HG03175 (cell line): ENCODE measurements around the gene PTPRN2.
"Not testable (repeated sequence)": the region's sequence is repeated elsewhere in the genome, so short reads cannot be mapped to it uniquely, and the experiment has no call there.

ENCODE experiments used
- ATAC-seq: cut with Tn5 transposase; IDR thresholded peaks from one replicate; pipeline ENCODE4 v1.9.1; 2021; ENCODE audit warnings: mild to moderate bottlenecking, moderate library complexity; ENCODE audit not compliant: unreplicated experiment

The PTPRN2 gene

DNA sequence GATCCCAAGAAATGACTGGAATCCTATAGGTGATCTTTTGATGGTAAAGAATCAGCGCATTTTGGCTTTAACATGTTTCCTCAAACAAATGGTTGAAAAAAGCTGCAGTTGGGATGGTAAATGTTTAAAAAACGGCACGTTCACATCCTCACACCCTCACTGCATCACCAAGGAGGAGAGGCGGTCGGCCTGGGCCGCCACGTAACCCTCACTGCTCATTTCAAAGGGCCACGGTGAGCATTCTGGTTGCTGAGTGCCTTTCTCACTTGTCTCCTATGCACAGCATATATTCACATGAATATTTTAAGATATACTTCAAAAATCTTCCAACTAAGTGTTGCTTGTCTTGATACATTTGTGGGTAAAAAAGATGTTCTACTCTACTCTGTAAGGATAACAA is 1017.7 kb downstream of the PTPRN2 start:
- ATAC-seq: no peak

DNA sequence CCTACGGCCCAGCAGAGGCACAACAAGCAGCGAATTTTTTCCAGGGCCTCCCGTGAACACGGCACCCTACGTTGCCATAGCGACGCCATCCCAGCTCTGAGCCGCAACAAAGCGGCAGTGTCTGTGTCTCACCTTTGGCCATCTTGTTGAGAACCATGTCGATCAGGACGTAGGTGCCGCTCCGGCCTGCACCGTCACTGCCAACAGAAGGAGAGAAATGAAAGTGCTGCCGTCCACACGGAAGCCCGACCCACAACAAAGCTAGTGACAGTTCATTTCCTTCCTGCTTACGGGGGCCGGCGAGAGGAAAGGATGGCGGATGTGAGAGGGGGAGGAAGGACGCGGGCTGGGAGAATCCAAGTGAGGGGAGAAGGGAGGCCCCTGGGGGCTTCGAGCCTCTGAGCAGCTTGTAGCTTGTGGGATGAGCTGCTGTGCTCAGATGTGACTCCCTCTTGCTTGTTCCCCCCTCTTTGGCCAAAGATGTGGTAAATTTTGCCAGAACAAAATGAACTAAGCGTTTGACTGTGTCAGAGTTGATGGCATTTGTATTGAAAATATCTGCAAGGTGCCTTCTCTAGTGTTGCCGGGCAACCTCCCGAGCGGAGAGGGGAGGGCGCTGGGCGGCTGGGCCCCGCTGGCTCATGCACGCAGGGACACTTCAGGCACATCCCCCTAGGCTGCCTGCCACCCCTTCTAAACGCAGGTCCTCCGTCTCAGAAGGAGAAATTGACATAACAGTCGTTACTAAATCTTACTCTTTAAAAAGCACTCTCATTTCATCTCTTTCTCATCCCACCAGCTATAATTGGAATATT is 1018.6 kb downstream of the PTPRN2 start:
- ATAC-seq: peak; percentile 86

DNA sequence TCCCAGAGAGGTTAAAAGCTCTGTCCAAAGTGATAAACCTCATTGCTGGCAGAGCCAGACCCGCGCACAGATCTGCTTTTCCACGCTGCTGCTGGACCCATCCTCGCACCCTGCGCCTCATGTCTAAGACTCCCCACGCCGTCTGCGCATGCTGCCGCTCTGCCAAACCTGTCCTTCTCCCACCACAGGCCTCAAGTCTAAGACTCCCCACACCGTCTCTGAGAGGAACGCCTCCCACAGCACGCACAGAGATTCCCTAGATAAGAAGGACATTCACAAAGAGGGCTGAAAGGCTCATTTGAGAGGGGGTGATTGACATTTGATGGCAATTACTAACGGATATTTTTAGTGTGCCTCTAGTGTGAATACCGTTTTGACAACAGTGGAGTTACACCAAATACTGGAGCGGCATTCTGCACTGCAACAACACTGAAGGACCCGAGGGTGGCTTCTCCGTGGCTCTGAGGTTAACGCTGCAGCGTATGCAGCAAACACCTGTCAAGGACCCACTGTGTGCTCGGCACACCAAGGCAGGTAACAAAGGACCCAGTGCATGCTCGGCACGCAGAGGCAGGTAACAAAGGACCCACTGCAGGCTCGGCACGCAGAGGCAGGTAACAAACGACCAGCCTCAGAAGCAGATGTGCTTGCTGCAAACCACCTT is 1019.4 kb downstream of the PTPRN2 start:
- peak; percentile 14 for ATAC-seq

DNA sequence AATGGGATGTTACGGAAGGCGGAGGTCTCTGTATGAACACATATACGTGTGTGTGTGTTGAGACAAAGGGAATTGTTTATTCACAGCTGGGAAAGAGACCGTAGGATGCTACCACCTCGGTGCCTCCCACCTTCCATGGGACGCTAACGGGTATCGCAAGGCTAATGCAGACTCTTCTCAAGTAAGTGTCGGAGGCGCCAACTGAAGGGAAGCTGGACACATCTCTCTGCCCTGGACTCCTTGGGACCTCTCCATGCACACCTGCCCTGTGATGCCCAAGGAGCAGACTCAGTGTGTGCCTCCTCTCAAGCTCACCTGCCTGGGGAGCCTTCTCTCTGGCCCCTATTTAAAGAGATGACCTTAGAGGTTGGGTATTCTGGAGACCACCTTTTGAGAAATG is 1020.0 kb downstream of the PTPRN2 start:
- no peak for ATAC-seq

DNA sequence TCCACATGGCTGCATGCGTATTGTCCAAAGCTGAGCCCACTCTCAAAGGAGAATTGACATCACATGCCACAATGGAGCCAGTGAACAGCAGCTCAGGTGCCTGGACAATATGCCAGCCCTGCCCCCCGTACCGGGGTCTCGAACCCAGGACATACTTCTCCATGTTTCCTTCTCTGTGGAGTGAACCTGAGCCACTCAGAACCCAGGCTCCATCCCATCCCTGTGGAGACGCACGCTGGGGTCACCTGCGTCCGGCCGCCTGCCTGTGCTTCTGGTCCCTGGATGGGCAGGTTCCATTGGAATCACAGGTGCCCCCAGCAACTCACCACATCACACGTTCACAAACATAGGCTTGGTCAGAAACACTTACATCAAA is 1021.0 kb downstream of the PTPRN2 start:
- no peak for ATAC-seq

DNA sequence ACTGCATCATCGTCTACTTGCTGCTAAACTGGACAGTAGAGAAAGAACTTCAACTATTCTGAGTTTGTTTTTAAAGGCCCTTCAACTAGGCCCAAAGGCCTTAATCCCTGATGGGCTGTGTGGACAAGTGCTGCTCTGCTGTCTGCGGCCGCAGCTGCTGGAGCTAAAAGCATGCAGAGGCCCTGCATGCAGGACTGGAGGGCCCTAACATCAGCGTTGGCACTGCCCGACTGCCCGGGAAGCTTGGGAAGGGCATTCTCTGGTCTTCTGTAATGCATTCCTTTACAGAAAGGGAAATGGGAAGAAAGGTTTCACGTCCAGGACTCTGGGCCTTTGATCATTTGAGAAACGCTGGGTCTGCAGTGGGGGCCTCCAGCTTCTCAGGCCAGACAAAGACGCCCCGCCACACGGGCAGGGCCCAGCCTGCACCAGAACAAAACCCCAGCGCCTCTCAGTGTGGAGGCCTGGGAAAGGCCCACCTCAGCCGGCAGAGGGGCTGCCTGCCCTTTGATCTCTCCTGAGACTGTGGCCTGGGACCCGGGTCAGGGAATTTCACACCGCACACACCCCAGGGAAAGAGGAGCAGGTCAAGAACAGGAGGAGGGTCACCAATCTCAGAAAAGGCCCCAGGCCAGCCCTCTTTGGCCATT is 1021.5 kb downstream of the PTPRN2 start:
- ATAC-seq: no peak

DNA sequence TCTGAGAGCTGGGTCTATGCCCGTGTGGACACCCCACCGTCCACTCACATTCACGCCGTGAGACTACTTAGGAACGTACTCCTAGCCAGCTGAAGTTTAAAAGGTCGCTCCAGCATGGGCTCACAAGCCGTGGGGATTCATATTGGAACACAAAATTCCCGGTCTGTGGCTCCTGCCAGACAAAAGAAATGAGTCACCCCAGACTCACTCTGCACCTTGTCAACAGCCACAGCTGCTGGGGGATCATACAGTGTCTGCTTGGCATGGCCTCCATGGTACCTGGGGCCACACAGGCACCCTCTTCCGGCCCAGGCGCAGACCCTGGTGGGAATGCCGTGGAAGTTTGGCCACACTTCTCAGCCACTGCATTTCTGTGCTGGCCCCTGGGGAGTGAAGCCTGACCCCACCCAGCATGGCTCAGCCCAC is 1022.4 kb downstream of the PTPRN2 start:
- ATAC-seq: no peak

DNA sequence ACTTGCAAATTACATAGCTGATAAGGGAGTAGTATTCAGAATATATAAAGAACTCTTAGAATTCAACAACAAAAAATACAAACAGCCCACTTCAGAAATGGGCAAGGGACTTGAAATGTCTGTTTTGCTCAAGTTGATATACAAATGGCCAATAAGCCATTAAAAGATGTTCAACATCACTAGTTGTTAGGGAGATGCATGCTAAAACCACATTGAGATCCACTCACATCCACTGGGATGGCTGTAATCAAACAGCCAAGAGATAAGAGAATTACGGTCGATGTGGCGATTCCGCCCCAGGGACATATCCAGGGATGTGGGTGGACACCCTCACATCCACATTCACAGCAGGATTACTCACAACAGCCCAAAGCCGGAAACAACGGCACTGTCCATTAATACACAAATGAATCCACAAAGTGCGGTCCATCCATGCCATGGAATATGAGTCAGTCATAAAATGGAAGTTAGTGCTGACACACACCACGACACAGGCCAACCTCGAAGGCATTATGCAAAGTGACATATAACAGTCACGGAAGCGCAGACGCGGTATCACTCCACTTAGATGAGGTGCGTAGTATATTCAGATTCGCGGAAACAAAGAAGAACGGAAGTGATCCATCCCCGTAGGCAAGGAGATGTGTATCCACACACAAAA is 1023.0 kb downstream of the PTPRN2 start:
- ATAC-seq: no peak

DNA sequence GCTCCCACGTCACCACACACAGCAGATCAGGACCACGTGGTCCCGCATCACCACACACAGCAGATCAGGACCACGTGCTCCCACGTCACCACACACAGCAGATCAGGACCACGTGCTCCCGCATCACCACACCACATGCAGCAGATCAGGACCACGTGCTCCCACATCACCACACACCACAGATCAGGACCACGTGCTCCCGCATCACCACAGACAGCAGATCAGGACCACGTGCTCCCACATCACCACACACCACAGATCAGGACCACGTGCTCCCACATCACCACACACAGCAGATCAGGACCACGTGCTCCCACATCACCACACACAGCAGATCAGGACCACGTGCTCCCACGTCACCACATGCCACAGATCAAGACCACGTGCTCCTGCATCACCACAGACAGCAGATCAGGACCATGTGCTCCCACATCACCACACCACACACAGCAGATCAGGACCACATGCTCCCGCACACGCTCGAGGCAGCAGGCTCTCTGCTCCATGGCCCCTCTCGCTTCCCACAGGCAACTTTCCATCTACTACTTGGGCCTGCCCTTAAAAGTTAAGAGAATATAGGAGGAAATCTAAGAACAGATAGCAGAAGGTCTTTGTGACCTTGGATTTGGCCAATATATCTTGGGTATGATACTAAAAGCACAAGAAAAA is 1024.0 kb downstream of the PTPRN2 start:
- not testable (repeated sequence) for ATAC-seq

DNA sequence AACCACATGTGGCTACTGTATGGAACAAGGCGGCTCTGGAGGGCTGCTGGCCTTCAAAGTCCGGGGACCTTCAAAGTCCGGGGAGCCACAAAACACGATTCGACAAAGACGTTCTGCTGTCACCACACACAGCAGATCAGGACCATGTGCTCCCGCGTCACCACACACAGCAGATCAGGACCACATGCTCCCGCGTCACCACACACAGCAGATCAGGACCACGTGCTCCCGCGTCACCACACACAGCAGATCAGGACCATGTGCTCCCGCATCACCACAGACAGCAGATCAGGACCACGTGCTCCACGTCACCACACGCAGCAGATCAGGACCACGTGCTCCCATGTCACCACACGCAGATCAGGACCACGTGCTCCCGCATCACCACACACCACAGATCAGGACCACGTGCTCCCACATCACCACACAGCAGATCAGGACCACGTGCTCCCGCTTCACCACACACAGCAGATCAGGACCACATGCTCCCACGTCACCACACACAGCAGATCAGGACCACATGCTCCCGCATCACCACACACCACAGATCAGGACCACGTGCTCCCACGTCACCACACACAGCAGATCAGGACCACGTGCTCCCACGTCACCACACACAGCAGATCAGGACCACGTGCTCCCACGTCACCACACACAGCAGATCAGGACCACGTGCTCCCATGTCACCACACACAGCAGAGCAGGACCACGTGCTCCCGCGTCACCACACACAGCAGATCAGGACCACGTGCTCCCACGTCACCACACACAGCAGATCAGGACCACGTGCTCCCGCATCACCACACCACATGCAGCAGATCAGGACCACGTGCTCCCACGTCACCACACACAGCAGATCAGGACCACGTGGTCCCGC is 1024.9 kb downstream of the PTPRN2 start:
- ATAC-seq: not testable (repeated sequence)

DNA sequence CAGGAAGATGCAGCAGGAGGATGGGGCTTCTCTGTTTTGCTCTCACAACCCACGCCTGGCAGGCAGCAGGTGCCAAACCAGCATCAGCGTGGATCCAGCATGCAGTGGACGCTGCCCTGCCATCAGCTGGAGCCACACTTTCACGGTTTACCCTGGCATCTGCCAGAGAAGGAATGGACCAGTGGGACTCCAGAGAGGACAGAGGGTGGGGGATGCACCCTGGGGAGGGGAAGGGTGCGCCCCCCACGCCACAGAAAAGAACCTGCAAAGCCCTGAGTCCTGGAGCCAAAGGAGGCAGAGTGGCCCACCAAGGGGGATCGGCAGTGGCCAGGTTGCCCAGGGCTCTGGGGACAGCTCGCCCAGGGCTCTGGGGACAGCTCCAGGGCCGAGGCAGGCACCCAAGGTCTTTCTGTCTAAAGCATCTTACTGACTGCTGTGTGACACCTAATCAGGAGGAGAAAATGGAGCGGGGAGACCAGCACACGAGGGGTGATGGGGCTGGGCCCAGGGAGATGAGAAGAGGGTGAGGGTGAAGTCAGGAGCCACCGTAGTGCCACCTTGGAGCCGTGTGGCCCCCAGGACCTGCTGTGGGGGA is 1025.7 kb downstream of the PTPRN2 start:
- ATAC-seq: no peak

DNA sequence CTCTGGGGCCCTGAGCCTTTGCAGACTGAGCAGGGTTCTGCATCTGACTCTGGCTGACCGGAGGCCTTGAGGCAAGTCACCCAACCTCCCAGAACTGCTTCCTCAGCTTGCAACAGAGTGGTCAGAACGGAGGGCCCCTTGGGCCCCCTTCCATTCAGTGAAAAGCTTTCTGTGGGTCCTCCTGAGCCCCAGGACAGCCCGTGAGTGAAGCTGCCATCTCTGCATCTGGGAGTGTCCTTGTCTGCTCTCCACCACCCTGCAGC is 1026.2 kb downstream of the PTPRN2 start:
- ATAC-seq: no peak

DNA sequence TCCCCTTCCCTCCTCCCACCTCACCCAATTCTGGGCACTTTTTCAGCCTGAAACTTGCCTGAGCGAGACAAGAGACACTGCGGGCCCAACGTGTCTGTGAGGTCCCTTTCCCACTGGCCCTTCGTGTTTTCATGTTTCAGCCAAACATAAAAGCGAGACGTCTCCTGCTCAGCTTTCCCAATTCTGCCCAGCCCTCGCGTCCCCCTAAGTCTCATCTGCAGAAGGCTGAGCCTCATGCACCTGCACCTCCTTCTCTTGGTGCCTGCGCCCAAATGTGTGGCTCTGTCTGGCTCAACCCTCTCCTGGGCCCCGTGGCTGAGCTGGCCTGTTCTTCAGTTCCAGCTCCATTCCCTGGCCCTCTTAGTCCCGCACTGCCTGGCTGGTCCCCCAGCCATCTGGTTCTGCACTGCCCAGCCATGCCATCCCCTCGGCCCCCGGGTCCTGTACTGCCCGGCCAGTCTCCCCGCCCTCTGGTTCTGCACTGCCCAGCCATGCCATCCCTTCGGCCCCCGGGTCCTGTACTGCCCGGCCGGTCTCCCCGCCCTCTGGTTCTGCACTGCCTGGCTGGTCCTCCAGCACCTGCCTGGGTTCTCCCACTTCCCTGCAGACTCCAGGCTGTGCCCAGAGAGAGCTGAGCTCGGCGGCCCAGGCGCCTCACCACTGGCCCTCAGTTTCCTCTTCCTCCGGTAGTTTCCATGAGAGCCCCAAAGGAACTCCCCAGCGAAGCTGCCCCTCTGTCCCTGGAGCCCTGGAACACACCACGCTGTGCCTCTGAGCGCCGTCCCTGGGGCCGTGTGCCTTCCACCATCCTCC is 1026.7 kb downstream of the PTPRN2 start:
- ATAC-seq: no peak

DNA sequence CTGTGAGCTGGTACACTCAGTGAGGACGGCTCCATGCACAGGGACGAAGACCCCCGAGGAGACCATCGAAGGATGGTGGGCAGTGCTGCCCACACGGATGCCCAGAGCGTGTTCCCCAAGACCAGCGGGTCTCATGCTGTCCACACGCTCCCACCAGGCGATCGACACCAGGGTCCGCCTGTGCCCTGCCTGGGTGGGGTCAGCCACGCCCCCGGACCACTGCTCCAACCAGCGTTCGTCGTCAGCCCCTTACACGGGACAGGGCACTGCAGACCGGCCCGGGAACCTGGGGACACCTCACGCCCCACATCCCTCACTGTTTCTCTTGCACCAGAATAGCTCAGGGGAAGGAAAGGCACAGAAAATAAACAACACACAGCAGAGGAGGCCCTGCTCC is 1027.4 kb downstream of the PTPRN2 start:
- no peak for ATAC-seq

DNA sequence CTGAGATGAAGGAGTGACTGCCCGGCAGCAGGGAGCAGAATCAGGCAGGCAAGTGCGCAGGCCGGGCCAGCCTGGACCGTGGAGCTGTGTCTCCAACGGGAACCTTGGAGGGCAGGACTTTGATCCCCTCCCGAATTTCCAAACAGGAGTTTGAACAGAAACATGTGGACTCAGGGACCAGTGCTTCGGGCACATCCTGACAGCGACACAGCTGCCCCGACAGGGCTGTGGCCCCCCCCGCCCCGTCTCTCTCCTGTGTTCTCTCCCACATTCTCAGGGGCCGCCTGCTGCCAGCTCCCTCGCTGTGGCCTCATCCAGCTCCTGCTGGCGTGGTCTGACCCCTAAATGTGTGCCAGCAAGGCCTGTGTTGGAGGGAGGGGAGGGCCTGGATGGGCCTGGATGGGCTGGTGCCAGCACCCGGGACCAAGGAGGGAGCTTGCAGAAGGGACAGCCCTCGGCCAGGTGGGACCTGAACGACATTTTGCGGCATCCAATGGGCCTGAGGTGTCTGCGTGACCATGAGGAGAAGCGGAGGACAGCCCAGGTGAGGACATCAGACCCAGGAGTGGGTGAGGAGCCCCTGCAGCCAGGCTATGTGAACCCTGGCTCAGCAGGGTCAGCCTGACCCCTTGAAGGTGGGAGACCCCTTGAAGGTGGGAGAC is 1027.9 kb downstream of the PTPRN2 start:
- ATAC-seq: no peak

DNA sequence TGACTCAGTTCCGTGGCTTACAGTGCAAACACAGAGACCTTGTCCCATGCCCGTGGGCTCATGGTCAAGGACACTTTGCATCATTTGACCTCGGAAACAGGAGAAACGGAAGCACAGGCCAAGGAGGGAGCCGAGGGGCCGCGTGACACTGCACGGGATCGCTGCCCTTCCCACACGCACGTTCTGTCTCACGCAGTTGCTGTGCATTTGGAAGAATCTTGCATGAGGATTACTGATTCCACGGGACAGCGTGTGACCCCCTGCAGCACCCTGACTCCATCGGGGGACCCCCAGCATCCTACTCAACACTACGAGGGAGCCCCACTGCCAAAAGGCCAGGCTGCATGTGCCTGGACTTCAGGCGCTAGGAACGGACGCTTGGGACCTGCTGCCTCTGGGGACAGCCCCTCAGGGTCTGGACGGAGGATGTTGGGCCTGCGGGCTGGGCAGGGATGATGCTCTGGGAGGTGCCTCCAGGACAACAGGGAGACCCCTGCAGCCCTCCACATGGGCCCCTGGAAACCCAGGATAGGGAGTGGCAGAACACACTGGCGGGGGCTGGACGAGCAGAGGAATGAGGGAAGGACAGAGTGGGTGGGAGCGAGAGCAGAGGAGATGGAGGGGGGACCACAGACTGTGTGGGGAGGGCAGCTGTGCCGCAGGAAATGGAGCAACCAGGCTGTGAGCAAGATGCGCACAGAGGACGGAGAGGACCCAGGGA is 1028.6 kb downstream of the PTPRN2 start:
- no peak for ATAC-seq

DNA sequence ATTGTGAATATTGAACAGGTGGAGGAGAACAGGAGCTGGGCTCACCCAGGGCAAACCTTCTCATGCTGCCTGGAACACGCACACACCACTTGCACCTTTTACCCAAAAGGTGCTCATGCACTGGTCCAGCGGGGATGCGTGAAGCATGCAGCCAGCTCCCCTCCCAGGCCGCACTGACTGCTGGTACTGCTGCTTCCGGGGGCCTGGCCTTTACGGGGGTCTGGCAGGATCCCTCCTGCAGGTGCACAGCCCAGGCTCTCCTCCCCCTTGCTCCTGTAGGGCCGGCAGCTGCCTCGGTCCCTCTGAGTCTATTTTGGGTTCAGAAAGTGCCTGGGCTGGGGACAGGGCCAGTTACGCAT is 1029.1 kb downstream of the PTPRN2 start:
- no peak for ATAC-seq

DNA sequence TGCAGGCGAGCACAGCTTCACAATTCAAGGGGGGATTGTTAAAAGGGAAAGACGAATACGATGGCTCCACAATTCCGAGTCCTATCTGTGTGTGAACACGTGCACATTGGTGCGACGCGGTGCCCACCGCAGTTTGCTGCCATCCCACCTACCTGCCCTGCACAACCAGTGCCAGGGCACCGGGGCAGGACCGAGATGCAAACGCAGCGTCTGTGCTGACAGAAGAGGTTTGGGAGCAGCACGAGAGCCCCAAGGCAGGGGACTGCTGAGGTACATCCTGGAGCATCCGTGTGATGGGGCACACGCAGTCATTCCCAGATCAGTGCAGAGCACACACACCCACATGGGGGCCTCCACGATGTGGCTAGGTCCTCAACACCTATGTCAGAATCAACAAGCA is 1029.6 kb downstream of the PTPRN2 start:
- ATAC-seq: no peak
